ENCODE results near the gene CZIB. TPM values are rescaled to one million over a fixed set of nuclear protein-coding genes. Genes with fewer than 3 reads are reported as not detected.

CZIB gene
- total and polyA plus RNA-seq, 2 of the 8 experiments (the other 6 are each of a cell fraction or from before 2014, with no cell fraction given), result 46.5 to 48.0 TPM

GRCh38 chr1:53187401-53187800 is 33.0 kb downstream of the CZIB start:
- H3K4ac ChIP-seq (replicated peaks; ENCODE audit: insufficient read length, low read depth, low read length), result no peak overlapping the region
- no peaks in the 10 kb centered on the region; a peak in 1 of 7 replicates for H3K27me3 ChIP-seq (replicated peaks in 1 of 4; ENCODE audit: control insufficient read depth in 3 of 4, extremely low read depth in 1 of 4, insufficient read depth in 3 of 4, low read length in 3 of 4)
- H3K56ac ChIP-seq (replicated peaks; ENCODE audit: insufficient read length, low read depth, low read length), result no peak overlapping the region
- no peak overlapping the region for H3K23ac ChIP-seq (ENCODE audit: insufficient read length)
- no peaks in the 10 kb centered on the region for H3K9me3 ChIP-seq (ENCODE audit: insufficient read depth in 2 of 2, low read depth in 1 of 2, low read length in 1 of 2)
- no peak overlapping the region for H4K91ac ChIP-seq (replicated peaks; ENCODE audit: insufficient read length, low read length)
- FAIRE-seq, result no peak
- H2BK120ac ChIP-seq (replicated peaks; ENCODE audit: low read depth, low read length), result no peak overlapping the region
- H3K23me2 ChIP-seq (ENCODE audit: low read depth, low read length), result no peaks in the 10 kb centered on the region
- no peak overlapping the region for H3K27ac ChIP-seq (ENCODE audit: low read depth, low read length)
- H3K79me2 ChIP-seq (ENCODE audit: control insufficient read depth in 1 of 2, insufficient read depth in 2 of 2, low read length in 2 of 2), result no peaks in the 10 kb centered on the region
- no peak overlapping the region for H2BK12ac ChIP-seq (ENCODE audit: low read depth, low read length)
- no peaks in the 10 kb centered on the region for H3K36me3 ChIP-seq (ENCODE audit: control insufficient read depth in 2 of 4, insufficient read depth in 4 of 4, low read length in 3 of 4)
- H3K14ac ChIP-seq (ENCODE audit: insufficient read length), result no peak overlapping the region
- no peak overlapping the region for H3K9ac ChIP-seq (replicated peaks in 1 of 4; ENCODE audit: extremely low read depth in 1 of 4, low read depth in 3 of 4, low read length in 3 of 4)
- H4K20me1 ChIP-seq (replicated peaks in 1 of 2; ENCODE audit: control insufficient read depth in 1 of 2, insufficient read depth in 2 of 2, low read length in 2 of 2), result no peaks in the 10 kb centered on the region
- WGBS, 2 experiments (ENCODE audit: extremely low coverage in 1 of 2, insufficient coverage in 1 of 2, insufficient read length in 1 of 2, insufficient replicate concordance in 2 of 2, low coverage in 1 of 2, low lambda C conversion rate in 2 of 2, missing lambda C conversion rate in 1 of 2), result 94% methylated on average over 1 of the region's 1 CpG; no CpG with 5 or more reads in 1 of the 2 experiments
- no peak overlapping the region for H2BK5ac ChIP-seq (ENCODE audit: low read depth, low read length)
- H3K18ac ChIP-seq (ENCODE audit: extremely low read depth, low read length), result no peak overlapping the region
- H2BK20ac ChIP-seq (ENCODE audit: low read length), result no peak overlapping the region
- no peak overlapping the region for H4K5ac ChIP-seq (ENCODE audit: insufficient read length, low read depth, low read length)
- no peak overlapping the region for H2AFZ ChIP-seq (ENCODE audit: low read length)
- H2BK15ac ChIP-seq (ENCODE audit: low read length), result no peak overlapping the region
- H4K8ac ChIP-seq (ENCODE audit: extremely low read depth, insufficient read depth, low read length), result no peak overlapping the region
- H3K4me2 ChIP-seq (ENCODE audit: insufficient read depth in 1 of 2, low read depth in 2 of 2, low read length in 2 of 2), result no peak overlapping the region
- H3K4me1 ChIP-seq (replicated peaks in 1 of 4; ENCODE audit: control insufficient read depth in 3 of 4, insufficient read depth in 4 of 4, low read length in 3 of 4), result no peaks in the 10 kb centered on the region
- CTCF ChIA-PET (ENCODE audit: partially characterized antibody), result interaction anchor here (0.9 to 4.3 kb wide), 17 partner anchors 9 to 340 kb away, joined by 3 to 51 read pairs (median 4); partner anchors contain the start of genes CPT2, ECHDC2 and PODN
- POLR2A ChIA-PET (ENCODE audit: partially characterized antibody), result no interaction called here
- no peak overlapping the region for H3K4me3 ChIP-seq (ENCODE audit: extremely low read depth in 1 of 4, insufficient read depth in 2 of 4, low read depth in 3 of 4, low read length in 4 of 4)
- TF ChIP-seq POU5F1 (IDR thresholded peaks at IDR 0.05; ENCODE audit: low read depth, low read length), result no peak
- H2AK5ac ChIP-seq (ENCODE audit: low read depth, low read length), result no peak overlapping the region
- H3K79me1 ChIP-seq (ENCODE audit: low read depth, low read length), result no peaks in the 10 kb centered on the region
- no peak for DNase-seq (ENCODE audit: low read depth in 1 of 2, low spot score in 2 of 2)
